NCI-H187 (cell line): ENCODE measurements around the gene PRCC.
A peak's percentile ranks its signal among the peaks of the same experiment; 100 is the strongest.

ENCODE experiments used
- DNase-seq, 2 experiments: peaks; one replicate each; lab custom pipeline; 2025; lab: John Stamatoyannopoulos, UW

PRCC gene

GRCh38 chr1:156796340-156797097, 29.2 kb downstream of the PRCC start:
- no peak for DNase-seq

- DNase-seq, result peak; percentile 35 to 51
Measured at GRCh38 chr1:156797212-156797871, 30.0 kb downstream of the PRCC start.

GRCh38 chr1:156801409-156802121, 34.2 kb downstream of the PRCC start:
- DNase-seq, result peak in 1 of 2 experiments; percentile 13

GRCh38 chr1:156802421-156802935, 35.1 kb downstream of the PRCC start:
- no peak for DNase-seq

DNA sequence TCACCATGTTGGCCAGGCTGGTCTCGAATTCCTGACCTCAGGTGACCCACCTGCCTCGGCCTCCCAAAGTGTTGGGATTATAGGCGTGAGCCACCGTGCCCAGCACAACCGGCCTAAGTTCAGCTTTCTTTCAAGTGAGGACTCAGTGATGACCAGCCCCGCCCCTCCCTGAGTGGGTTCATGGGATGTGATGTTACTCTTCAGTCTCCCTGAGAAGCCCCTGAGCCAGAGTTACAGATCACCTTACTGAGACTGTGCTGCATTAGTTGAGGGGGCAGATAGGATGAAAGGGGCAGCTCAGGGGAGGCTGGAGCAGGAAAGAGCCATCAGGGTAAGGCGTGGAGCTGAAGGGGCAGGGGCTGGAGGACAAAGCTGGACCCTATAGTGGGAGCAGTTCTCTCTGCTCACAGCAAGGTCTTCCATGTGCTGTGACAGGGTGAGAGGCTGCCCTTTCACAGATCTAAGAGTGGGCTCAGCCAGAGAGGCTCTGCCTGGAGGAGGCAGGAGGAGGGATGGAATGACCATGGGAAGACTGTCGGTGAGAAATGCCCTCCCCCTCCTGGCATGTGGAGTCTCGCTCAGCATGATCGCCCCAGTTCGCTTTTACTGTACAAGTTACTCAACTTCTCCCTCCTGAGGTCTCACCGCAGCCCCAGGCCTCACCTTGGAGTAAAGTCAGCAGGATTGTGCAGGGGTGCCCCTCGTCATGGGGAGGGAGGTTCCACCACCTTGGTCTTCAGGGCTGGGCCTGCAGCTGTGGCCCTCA, 35.9 kb downstream of the PRCC start:
- no peak for DNase-seq

- peak in 1 of 2 experiments; percentile 67 for DNase-seq
Measured at GRCh38 chr1:156804026-156804425, 36.7 kb downstream of the PRCC start.

DNA sequence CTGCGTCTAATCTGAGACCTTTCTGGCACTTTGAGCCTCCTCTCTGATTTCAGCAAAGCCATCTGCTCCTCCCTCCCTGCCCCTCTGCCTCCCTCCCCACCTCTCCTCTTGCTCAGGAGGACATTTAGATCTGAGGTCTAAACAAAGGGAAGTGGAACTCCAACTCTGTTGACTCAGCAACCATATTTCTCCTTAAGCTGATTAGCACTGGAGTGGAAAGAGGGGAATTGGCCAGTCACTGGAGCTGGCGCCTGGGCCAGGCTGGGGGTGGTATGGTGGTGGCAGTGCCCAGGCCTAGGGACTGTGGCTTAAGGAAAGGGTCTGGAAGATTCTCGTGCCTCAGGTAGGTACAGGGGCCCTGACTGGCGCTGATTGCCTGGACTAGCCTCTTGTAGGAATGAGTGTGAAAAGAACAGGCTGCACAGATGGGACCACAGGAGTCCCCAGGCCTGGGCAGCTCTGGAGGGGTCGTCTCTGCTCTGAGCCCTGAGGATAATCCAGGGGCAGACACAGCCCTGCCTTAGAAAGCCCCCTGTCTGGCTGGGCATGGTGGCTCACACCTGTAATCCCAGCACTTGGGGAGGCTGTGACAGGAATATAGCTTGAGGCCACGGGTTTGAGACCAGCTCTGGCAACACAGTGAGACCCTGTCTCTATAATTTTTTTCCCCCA, 37.4 kb downstream of the PRCC start:
- DNase-seq, result peak; percentile 84 to 85

- no peak for DNase-seq
Measured at GRCh38 chr1:156805766-156806511, 38.6 kb downstream of the PRCC start.

DNA sequence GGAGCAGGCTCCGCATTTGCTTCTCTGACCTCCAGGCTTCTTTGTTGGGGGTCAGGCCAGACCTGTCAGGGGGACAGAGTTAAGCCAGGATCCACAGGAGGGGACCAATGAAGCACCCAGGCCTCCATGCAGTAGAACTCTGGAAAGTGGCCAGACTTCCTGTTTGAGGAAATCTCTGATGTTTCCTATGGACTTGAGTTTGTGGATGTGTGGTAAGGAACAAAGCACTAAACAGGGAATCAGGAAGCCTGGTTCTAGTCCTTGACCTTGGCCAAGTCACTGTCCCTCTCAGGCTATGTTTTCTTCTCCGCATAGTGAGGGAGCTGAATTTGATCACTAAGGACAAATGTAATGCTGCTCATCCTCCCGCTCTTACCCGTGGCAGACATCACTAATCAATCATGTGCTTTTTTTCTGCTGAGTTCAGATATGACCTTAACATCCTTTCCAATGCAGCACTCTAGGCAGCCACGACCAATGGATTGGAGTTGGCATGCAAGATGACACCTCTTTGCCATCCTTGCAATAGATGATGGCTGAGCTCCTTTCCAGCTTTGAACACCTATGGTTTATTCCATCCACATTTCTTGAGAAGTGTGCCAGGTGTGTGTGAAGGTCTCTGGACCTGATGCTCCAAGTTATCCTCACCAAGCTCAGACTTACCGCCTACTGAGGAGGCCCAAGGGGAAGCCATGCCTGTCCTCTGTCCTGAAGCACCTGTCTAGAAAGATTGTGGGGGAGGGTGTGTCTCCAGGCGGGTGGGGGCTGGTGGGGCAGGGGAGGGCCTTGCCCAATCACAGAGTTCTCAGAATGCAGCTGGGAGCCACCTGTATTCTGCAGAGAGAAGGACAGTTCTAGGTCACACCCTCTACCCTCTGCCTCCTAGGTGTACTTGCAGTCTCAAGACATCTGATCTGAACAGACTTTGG, 39.4 kb downstream of the PRCC start:
- no peak for DNase-seq

DNA sequence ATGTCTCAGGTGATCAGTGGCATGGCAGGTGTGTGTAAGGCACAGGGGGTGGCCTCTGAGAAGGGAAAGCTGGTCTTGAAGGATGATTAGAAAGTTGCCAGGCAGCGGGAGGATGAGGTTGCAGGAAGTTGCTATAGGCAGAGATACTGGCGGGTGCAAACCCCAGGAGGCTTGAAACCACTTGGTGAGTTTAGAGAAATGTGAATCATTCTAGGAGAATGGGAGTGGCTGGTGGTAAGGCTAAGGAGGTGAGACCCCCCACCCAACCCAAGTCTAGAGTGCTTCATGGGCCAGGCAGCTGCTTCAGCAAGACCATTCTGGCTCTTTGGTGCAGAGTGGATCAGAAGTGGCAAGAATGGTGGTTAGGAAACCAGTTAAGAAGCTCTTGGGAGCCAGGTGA, 40.3 kb downstream of the PRCC start:
- DNase-seq, result no peak

DNA sequence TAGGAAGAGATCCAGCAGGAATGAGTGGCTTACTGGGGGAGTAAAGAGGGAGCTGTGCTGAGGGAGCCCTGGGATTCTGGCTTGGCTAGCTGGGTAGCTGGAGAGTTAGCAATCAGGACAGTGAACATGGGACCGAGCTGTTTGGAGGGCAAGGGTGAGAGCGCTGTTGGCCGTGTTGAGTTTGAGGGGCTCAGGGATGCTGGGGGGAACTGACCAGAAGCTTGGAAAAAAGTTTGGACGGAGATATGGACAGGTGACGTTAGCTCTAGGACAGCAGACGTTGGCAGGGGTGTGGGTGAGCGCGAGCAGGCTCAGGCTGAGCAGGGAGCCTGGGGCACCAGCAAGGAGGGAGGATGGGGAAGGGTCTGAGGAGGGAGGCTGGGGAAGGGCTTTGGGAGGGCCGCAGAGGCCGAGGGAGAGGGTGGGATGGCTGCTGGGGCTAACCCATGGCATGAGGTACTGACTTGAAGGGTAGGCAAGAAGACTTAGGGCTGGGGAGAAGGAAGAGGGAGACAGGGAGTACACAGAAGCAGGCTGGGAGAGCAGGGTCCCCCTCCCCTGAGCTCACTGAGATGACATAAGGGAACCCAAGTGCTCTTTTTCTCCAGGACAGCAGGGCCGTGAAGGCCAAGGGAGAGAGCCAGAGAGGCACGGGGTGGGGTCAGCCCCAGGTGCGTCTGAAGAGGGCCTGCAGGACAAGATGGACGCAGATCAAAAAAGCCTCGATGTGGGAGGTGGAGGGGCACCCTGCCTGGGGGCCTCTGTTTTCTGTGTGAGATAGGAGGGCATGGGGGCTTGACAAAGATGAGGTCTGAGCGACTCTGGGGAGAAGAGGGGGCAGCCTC, 41.1 kb downstream of the PRCC start:
- DNase-seq, result no peak

DNA sequence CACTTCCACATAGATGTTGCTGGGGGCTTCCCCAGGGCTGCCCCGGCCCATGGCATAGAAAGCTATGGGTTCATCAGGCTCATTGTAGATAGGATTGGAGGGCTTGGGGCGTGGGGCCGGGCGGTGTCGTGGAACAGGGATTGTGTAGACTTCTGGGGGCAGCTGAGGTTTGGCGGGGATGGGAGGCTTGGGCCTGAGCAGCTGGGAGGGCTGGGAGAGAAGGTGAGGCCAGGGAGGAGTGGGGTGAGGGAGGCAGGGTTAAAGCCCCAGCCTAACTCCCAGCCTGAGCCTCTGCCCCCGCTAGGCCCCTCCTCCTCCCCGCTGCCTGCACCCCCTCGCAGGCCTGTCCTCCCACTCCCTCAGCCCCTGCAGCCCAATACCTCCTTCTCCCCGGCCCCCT, 41.9 kb downstream of the PRCC start:
- no peak for DNase-seq

DNA sequence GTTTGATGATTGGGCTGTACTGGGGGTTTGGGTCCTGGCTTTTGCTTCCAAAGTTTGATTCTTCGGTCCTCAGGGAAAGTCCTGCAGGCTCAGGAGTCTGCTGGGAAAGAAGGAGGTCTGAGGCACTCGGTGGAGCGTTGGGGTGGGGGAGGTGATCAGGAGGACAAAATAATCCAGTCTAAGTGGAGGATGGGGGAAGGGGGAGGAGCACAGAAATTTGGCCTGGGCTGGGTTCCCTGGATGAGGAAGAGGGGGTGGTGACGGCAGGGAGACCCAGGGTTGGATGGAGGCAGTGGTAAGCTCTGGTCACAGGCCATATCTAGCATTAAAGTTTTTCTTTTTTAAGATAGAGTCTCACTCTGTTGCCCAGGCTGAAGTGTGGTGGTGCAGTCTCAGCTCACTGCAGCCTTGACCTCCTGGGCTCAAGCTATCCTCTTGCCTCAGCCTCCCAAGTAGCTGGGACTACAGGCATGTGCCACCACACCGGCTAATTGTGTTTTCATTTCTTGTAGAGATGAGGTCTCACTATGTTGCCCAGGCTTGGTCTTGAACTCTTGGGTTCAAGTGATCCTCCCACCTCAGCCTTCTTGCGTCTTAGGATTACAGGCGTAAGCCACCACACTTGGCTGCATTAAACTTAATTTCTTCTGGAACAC, 42.5 kb downstream of the PRCC start:
- no peak for DNase-seq

DNA sequence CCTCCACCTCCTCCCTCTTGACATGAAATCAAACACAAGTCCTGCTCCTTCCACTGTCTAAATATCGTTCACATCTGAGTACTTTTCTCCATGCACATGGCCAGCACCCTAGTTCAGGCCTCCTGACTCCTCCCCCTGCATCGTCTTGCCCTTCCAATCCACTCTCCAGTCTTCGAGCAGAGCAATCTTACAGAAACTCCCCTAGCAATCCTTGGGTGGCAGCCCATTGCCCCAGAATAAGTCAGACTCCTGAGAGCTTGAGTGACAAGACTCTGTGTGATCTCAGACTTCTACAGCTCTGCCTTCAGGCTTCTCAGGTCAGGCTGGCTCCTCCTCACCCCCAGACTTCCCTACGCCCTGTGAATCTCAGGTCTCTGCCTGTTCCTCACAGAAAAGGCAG, 43.8 kb downstream of the PRCC start:
- DNase-seq, result no peak

DNA sequence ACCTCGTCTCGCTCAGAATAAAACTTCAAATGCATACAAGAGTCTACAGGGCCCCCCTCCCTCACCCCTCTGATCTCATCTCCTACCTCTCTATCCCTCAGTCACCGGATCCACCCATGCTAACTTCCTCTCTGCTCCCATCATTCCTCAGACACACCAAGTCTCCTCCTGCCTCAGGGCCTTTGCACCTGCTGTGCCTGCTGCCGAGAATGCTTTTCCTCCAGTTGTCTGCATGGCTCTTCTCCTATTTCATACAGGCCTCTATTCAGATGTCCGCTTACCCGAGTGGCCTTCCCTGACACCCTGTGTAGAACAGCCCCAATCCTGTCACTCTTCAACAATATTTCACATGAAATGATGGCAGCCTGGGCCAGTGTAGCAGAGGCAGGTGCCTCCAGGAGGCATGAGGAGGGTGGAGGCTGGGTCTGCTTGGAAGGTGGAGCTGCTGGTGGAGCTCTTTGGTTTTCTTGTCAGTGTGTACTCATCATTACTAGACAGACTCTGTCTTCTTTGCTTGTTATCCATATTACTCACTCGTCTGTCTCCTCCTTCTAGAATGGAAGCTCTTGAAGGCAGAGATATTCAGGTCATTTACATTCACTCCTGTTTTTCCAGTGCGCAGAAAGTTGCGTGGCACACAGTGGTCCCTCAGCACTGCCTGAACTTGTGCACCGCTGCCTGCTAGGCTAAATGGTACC, 45.1 kb downstream of the PRCC start:
- no peak for DNase-seq

DNA sequence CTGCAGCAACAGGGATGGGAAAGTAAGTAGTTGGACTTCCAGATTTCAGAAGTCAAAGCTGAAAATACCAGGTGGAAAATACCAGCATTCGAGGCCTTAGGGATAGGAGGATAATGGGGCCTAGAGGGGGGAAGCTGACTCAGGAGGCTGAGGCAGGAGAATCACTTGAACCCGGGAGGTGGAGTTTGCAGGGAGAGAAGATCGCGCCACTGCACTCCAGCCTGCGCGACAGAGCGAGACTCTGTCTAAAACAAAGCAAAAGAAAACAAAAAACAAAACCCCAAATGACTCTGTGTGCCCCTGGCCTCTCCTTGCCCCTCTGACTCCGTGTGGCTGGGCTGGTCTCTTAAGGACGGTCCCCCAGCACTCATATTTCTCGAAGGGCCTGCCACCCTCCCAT, 46.0 kb downstream of the PRCC start:
- DNase-seq, result no peak

- peak; percentile 60 to 70 for DNase-seq
Measured at GRCh38 chr1:156813750-156814570, 46.6 kb downstream of the PRCC start.
